NK-92 (cell line): ENCODE measurements around the gene SCEL.

Experiments used
- DNase-seq: peaks from one replicate; lab custom pipeline; 2025; ENCODE audit not compliant: unreplicated experiment; lab: John Stamatoyannopoulos, UW

The SCEL gene

DNA sequence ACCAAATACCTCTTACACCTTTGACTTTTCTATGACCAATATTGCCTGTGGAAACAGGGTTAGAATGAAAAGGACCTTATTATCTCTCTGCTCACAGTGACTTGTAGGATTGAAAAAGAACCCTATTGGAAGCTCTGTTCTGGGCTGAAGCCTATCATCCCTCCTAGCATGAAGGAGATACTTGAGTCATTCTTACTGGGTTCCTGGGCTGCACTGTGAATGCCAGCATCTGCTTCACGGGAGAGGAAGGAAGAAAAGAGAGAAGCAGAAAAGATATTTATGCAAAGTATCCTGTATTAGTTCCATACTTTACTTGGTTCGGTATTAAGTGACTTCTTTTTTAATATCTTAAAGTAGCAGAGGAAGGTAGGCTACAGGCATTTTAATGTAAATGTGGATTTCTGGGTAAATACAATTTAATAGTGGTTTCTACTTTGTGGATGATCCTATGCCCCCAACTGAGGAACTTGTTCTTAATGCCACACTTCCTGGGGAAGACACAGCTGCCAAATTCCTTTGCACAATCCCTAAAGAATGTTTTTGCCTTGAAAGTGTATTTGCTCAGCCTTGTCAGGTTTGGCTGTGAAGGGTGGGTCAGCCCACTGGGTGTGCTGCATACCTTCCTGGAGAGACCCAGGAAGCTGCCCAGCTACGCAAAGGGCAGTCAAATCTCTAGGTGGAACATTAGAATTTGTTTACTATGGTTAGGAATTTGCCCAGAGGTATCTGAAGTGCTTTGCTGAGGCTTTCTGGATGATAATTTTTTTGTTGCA, 13.7 kb upstream of the SCEL start:
- no peak for DNase-seq

DNA sequence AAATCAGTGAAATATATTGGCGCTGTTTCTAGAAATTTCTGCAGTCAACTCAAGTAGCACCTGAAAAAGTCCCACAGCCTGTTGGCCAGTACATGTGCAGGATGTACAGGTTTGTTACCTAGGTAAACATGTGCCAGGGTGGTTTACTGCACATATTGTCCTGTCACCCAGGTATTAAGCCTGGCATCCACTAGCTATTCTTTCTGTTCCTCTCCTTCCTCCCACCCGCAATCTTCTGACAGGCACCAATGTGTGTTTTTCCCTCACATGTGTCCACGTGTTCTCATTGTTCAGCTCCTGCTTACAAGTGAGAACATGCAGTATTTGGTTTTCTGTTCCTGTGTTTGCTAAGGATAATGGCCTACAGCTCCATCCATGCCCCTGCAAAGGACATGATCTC, 13.1 kb upstream of the SCEL start:
- DNase-seq: no peak

DNA sequence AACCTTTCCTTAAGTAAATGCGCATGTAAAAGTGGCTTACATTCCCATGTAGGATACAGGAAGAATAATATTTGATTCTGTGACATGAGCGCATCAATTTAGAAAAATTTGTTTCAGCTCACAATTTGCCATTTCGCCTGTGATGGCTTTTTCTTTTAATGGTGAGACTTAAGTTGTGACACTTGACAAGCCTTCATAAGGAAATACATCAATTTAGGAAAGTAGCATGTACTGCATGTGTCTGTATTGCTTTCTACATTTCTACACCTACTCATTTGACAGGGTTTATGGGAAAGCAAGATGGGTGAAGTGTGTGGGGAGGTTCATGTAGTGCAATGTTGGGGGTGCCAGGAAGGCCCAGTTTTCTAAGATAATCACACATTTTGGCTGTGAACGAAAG, 12.1 kb upstream of the SCEL start:
- DNase-seq: no peak

DNA sequence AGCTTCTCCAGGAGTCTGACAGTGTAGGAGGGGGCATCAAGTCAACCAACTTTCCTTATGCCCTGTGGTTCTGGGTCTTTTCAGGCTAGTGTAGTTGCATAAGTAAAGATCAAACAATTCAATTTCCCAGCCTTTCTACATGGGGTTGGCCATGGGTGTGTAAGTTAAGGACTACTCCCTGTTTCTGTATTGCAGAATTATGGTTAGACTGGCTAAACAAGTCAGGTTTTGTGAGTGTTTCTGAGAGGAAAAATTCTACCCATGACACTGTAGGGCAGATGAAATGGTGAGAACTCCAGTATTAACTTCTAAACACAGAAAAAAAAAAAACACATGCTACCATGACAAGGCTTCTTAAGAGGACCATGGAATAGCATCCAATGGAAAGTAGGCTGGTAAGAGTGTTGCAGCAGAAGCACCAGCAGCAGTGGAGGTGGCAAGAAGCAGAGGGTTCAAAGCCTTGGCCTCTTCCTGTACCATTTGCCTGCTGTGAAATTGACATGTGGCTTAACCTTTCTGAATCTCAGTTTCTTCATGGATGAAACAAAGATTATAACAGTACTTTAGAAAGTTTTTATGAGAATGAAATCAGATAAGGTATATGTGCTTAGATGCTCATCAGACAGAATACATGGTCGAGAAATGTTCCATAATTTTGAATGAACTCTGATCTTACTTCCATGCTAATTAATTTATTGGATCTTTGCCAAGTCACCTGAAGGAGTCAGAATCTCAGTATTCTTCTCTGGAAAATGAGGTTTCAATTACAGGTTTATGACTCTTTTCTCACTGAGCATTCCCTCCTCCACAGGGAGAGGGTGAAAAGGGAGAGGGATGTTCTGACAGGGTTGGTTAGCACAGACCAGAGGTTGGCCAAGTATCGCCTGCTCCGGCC, 11.4 kb upstream of the SCEL start:
- DNase-seq: no peak

DNA sequence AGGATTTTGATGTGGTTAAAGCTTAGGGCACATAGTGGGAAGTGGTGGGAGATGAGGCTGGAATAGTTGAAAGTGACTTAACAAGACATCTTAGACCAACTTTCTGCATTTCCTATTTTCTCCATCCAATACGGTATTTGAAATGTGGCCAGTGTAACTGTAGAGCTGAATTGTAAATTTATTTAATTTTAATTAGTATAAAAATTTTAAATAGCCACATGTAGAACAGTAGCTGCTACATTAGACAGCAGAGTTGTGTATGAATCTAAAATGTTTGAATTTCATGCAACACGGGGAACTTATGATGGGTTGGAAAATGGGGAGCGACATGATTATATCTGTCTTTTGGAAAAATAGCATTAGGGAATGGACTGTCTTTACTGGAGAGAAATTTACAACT, 7.1 kb upstream of the SCEL start:
- no peak for DNase-seq

DNA sequence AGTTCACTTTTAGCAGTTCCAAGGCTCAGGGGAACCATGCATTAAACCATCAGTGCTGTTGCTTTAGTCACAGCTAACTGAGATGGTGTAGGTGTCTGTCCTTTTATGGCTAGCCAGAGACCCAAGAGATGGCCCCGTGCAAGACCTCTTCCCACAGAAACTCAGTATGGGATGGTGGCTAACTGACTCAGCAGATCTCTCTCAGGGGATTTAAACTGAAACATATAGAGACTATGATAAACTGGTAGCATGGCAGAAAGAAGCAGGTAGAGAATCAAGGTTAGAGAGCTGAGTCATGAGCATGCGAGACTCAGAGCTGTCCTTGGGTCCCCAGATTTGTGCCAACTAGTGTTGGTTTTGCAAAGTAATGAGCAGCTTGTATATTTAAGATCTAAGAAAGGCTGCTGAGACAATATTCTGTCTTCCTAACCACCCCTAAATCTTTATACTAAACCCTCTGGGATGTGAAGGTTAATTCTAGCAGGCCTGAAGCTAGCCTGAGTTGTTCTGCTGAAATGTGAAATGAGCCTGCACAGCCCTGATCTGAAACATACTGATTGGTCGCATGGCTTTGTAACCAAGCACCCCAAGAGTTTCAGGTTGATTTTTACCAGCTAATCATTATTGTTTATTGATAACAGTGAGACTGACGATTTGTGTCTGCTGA, 6.5 kb upstream of the SCEL start:
- DNase-seq: no peak

DNA sequence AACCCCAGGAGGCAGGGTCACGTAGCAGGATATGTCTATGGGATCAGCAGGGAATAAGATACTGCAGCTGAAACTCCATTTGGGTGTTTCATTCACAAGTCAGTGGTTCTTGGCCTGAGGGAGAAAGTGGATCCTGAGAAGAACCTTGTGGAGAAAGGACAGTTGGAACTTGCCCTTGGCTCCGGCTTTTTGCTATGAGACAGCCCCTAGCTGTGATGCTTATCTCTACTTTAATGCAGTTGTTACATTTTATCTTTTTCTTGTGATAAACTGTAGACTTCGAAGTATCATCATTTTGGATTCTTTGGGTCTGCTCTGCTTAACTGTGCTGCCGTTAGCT, 6.0 kb upstream of the SCEL start:
- no peak for DNase-seq

DNA sequence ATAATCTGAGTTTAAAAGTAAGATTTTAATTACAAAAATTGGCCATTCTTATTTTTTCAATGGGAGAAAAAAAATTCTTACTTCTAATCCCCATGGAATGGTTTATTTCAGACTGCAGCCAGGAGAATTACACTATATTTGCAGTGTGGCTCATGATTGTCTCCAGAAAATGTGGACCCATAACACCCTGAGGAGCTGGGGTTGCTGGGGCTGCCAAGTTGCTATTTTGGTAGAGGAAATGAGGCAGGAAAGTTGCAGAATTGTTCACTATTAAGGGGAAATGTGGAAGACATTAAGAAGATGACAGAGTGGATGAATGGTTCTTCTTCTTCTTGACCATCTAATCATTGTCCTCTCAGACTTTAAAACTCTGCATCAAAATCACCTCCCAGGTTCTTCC, 4.6 kb upstream of the SCEL start:
- DNase-seq: no peak

DNA sequence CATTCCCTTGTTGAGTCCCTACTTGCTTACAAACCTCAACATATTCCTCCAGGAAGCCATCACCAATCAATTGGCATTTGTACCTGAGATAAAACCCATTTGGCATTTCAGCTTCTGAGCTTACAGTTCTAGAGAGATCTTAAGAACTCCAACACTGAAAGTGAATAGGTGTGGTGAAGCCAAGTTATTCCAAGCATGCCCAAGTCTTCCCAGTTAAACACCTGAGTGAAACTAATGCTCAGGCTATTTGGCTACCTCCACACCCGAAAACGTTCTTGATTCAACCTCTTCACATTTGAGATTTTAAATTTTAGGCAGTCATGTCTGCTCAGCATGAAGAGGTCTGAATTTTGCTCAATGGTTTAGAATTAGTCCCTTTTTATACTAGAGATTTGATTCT, 2.5 kb upstream of the SCEL start:
- DNase-seq: no peak

DNA sequence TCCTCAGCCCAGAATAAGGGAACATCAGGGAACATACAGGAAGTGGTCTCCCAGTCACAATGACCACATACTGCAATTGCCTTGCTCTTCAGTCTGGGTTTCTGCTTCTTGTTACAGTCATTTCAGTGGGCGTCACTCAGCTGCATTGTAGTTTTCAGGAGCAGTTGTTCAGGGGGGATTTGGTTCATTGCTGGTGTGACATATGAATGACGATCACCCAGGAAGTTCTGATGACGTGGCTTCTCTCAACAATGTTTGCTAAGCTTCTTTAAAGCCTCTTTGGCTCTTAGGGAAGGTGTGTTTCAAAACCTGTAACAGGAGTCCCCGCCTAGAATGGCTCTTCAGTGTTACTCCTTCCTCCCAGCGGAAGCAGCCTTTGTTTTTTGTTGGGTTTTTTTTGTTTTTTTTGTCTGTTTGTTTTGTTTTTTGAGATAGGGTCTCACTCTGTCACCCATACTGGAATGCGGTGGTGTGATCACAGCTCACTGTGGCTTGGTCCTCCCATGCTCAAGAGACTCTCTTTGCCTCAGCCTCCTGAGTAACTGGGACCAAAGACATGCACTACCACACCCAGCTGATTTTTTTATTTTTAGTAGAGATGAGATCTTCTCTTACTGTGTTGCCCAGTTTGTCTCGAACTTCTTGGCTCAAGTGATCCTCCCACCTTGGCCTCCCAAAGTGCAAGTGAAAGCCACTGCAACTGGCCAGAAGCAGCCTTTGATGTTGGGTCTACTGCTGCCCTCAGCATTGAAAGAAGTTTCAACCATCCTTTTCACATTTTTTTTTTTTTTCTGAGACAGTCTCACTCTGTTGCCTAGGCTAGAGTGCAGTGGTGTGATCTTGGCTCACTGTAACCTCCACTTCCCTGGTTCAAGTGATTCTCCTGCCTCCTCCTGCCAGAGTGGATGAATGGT, 1.4 kb upstream of the SCEL start:
- no peak for DNase-seq

DNA sequence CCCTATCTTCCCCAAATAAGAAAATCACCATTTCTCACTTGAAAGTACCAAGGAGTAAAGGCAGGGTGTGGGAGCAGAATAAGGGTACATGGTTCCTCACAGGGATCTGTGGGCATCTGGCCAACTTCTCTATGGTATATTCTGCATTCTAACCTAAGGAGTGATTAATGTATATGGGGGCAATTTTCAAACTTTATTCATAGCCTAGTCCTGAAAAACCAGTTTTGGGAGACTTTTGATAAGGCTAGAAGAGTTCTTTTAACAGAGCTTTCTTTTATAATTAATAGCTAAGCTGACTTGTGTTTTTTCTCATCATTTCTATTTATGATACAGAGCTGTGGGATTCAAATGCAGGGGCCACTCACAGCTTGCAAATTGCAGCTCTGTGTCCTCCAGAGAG, 852 bp downstream of the SCEL start:
- DNase-seq: no peak

DNA sequence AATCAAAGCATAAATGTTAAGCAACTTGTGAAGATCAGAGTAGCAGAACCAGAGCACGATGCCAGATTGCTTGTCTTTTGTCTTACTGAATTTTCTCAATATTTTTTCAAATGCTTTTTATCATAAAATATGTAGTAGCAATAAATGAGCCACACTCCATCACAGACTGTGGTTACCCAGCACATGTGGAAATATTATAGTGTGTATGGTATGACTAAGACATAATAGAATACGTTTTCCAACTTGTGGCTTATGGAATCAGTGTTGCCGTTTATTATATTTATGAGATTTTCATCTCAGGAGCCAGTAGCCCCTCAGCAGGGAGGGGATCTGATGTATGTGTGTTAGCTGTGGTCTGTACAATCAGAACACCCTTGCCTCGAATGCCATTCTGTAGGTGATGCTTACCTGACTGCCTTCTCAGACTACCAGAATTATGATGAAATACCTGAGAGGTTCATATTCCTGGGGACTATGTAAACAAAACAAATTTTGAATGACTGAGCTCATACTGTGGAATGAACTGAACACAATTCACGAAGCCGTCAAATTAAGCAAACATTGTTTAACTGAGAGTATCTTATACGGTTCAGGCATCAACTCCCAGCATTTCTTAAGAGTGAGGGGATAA, 1.9 kb downstream of the SCEL start:
- DNase-seq: no peak

DNA sequence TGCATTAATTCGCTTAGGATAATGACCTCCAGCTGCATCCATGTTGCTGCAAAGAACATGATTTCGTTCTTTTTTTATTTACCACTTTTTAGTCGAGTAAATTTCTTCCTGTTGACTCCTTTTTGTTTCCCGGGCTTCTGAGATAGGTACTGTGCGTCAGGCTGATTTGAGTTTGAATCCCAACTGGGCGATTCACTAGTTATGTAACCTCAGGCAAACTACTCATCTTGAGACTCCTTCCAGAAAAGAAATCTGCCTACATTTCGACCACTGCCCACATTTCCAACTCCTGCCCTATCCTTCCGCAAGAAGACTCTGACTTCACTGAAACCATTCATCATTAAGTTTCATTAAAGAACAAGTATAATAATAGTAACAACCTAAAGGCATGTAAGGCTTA, 8.2 kb downstream of the SCEL start:
- no peak for DNase-seq

DNA sequence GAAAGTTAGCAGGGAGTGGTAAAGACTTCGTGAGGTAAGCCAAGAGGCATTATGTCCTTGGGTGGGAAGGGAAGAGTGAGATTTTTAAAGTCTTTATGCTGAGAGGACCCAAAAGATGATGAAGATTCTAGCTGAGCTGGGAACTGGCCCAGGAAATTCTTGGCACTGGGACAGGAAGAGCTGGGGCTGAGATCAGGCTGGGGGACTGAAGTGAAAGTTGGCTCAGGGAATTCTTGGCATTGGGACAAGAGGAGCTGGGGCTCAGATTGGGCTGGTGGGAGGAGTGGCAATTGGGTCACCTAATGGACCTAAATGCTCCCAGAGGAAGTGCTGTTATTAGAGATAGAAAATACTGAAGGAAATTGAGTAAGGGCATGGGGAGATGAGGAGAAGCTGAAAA, 8.8 kb downstream of the SCEL start:
- DNase-seq: no peak

DNA sequence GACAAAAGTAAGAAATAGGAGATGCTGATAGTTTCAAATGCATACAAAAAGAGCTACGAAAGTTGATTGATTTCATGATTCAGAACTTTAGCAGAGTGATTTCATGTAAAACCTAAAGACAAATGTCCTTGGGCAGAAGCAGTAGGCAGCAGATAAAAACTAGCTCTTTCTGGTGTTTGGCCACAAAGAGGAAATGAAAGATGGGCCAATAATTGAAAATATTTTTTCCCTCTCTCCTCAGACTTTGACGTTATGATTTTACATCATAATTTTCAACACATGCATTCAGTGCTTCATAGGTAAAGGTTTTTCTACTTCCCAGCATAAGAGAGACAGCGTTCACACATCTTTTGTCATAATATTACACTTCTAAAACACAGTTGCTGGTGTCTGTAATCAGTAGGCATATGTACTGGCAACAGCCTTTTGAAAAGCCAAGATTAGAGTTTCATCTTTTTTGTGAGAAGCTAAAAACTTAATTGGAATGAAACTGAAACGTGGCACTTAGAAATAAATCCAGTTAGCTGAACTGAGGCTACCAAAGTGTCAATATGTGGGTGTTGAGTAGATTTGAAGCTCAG, 9.3 kb downstream of the SCEL start:
- DNase-seq: no peak

DNA sequence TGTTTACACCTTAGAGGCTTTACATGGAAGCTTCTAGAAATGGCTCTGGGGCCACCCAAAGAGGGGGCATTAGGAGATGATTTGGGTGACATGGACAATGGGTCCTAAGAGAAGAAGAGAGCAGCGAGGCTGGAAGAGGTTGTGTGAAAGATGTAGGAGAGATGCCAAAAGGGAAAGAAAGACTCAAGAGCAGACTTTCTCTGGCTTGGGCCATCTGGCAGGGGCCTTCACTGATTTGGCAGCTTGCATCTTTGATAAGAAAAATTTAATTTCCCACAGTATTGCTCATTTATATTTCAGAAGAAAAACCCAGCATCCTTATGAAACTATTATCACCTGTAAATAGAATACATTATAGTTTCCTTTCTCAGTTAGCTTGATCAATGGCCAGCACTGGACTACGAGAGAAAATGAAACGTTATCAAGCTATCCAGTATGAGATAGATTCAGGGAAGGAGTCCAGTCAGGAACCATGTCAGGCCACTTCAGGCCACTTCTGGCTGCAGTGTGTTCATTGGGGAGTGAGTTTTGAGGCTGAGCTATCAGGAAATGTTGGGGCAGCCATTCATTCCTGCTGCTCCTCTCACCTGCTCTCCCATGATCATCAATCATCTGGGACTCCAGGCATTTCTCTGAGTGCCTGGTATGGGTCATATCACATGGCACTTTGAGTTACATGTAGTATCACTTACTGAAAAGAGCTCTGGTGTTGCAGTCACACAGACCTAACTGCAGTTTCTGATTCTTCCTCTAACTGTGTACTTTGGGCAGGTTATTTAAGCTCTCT, 10.3 kb downstream of the SCEL start:
- no peak for DNase-seq

DNA sequence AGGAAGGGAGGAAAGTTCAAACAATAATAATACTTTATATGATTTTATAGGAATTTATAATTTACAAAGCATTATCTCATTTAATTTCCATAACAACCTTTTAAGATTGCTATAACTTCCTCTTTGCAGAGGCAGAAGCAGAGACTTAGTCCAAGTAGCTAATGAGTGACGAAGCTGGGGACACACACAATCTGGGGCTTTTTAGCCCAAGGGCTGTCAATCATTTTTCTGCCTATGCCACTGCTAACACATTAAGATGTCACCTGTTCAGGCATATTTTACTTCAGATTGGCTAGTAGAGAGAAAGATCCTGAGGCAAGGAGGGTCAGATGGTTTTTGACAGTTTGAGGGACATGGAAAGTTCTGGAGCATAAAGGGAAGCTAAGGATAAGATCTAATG, 12.6 kb downstream of the SCEL start:
- DNase-seq: no peak

DNA sequence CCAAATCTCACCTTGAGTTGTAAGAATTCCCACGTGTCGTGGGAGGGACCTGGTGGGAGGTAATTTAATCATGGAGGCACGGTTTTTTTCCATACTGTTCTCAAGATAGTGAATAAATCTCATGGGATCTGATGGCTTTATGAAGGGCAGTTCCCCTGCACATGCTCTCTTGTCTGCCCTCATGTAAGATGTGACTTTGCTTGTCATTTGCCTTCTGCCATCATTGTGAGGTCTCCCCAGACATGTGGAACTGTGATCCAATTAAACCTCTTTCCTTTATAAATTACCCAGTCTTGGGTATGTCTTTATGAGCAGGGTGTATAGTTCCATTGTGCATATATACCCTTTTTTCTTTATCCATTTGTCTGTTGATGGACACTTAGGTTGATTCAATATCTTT, 13.1 kb downstream of the SCEL start:
- DNase-seq: no peak

DNA sequence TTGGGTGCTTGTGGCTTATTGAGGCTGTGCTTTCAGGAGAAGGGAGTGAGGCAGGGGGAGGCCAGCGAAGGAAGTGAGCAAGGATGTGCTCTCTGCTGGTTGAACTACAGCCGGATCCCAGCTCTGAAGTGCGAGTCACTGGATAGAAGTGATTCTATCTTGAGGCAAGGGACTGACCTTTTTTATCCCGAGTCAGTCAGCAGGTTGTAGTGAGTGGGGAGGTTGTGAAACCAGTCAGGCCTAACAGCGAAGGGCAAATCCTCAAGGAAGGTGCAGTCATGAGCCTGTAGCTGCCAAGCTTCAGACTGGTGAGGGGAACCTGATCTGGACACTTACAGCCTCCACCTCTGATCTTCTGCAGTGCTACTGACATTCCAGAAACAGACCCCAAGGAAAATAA, 18.6 kb downstream of the SCEL start:
- DNase-seq: no peak
